Neural cell (in vitro differentiated cells): ENCODE data around the gene SLC24A1.

Experiments used
- CTCF ChIP-seq: fragments of 450-650 bp; IDR thresholded peaks from 2 replicates; pipeline ENCODE4 v1.5.1; 2014; ENCODE audit warnings: antibody characterized with exemption, mild to moderate bottlenecking, moderate library complexity; ENCODE audit not compliant: poor library complexity, severe bottlenecking
- POLR2AphosphoS5 ChIP-seq: IDR thresholded peaks from 2 replicates; pipeline ENCODE4 v1.6.1; 2012

GRCh38 chr15:65646486-65646885 lies 24.7 kb downstream of the SLC24A1 start:
- TF ChIP-seq CTCF (no peak), POLR2AphosphoS5 (no peak)
